Liver (tissue), 9 donors: Measurements from ENCODE around the gene SEMA4B. TPM values are rescaled to one million over a fixed set of nuclear protein-coding genes. Genes with fewer than 3 reads are reported as not detected.

Experiments
- DNase-seq: peaks from one replicate; pipeline ENCODE4 v3.0.0-alpha.2; 2017; ENCODE audit warnings: low spot score
- H3K27ac ChIP-seq, 2 donors: one replicate each; pipeline ENCODE4 v1.7.0; 2013; ENCODE audit warnings: inconsistent platforms in 2 of 2, low read length in 2 of 2, control low read depth in 1 of 2, low read depth in 1 of 2, mild to moderate bottlenecking in 1 of 2
- H3K27me3 ChIP-seq, 4 donors: one replicate each; pipeline versions ENCODE4 v1.6.1 to v1.7.0; 2013; ENCODE audit warnings: low read length in 3 of 4, inconsistent platforms in 1 of 4, mild to moderate bottlenecking in 1 of 4, moderate library complexity in 1 of 4; ENCODE audit not compliant: control insufficient read depth in 4 of 4, insufficient read depth in 4 of 4
- H3K36me3 ChIP-seq, 4 donors: one replicate each; pipeline versions ENCODE4 v1.6.1 to v1.7.0; 2013; ENCODE audit warnings: low read length in 3 of 4, mild to moderate bottlenecking in 3 of 4, low read depth in 1 of 4, moderate library complexity in 1 of 4; ENCODE audit not compliant: control insufficient read depth in 4 of 4, insufficient read depth in 3 of 4
- H3K4me1 ChIP-seq, 4 donors: one replicate each; pipeline versions ENCODE4 v1.6.1 to v1.7.0; 2013; ENCODE audit warnings: low read length in 3 of 4, mild to moderate bottlenecking in 3 of 4, moderate library complexity in 1 of 4; ENCODE audit not compliant: control insufficient read depth in 4 of 4, insufficient read depth in 4 of 4
- H3K4me3 ChIP-seq, 3 donors: one replicate each; pipeline versions ENCODE4 v1.6.1 to v1.7.0; 2013; ENCODE audit warnings: low read length in 3 of 3, control low read depth in 1 of 3, low read depth in 1 of 3, mild to moderate bottlenecking in 1 of 3
- H3K9ac ChIP-seq, 2 donors: one replicate each; pipeline ENCODE4 v1.7.0; 2013; ENCODE audit warnings: low read length in 2 of 2, mild to moderate bottlenecking in 2 of 2, moderate library complexity in 2 of 2, control low read depth in 1 of 2, low read depth in 1 of 2
- H3K9me3 ChIP-seq, 4 donors: one replicate each; pipeline versions ENCODE4 v1.6.1 to v1.7.0; 2013; ENCODE audit warnings: low read length in 3 of 4; ENCODE audit not compliant: control insufficient read depth in 4 of 4
- EGR1 ChIP-seq, 2 donors: IDR thresholded peaks; 2 replicates each; pipeline ENCODE4 v1.6.1; 2016 to 2018; ENCODE audit warnings: antibody characterized with exemption in 2 of 2, low read depth in 2 of 2
- FOXA1 ChIP-seq: IDR thresholded peaks from 2 replicates; pipeline ENCODE4 v1.6.1; 2016; ENCODE audit warnings: antibody characterized with exemption
- FOXA2 ChIP-seq: IDR thresholded peaks from 2 replicates; pipeline ENCODE4 v1.6.1; 2016; ENCODE audit warnings: antibody characterized with exemption
- GABPA ChIP-seq, 2 donors: IDR thresholded peaks in 1 of 2; conservative IDR thresholded peaks in 1 of 2; 2 replicates each; pipeline ENCODE4 v1.6.1; 2016; ENCODE audit warnings: antibody characterized with exemption in 2 of 2, mild to moderate bottlenecking in 1 of 2, moderate library complexity in 1 of 2
- HNF4A ChIP-seq, 2 donors: conservative IDR thresholded peaks; 2 replicates each; pipeline ENCODE4 v1.6.1; 2016; ENCODE audit warnings: antibody characterized with exemption in 2 of 2, mild to moderate bottlenecking in 2 of 2
- HNF4G ChIP-seq: IDR thresholded peaks from 2 replicates; pipeline ENCODE4 v1.6.1; 2016; ENCODE audit warnings: antibody characterized with exemption
- JUND ChIP-seq, 2 donors: IDR thresholded peaks; 2 replicates each; pipeline ENCODE4 v1.6.1; 2016; ENCODE audit warnings: antibody characterized with exemption in 2 of 2
- NR2F2 ChIP-seq: IDR thresholded peaks from 2 replicates; pipeline ENCODE4 v1.6.1; 2016; ENCODE audit warnings: antibody characterized with exemption
- RAD21 ChIP-seq, 2 donors: IDR thresholded peaks; 2 replicates each; pipeline ENCODE4 v1.6.1; 2016; ENCODE audit warnings: antibody characterized with exemption in 2 of 2, mild to moderate bottlenecking in 2 of 2
- RXRA ChIP-seq, 2 donors: IDR thresholded peaks; 2 replicates each; pipeline ENCODE4 v1.6.1; 2017 to 2018; ENCODE audit warnings: antibody characterized with exemption in 2 of 2, mild to moderate bottlenecking in 1 of 2
- SP1 ChIP-seq: IDR thresholded peaks from 2 replicates; pipeline ENCODE4 v1.6.1; 2018; ENCODE audit warnings: antibody characterized with exemption, mild to moderate bottlenecking
- TAF1 ChIP-seq: conservative IDR thresholded peaks from 2 replicates; pipeline ENCODE4 v1.6.1; 2016; ENCODE audit warnings: antibody characterized with exemption, mild to moderate bottlenecking
- YY1 ChIP-seq: IDR thresholded peaks from 2 replicates; pipeline ENCODE4 v1.6.1; 2016; ENCODE audit warnings: antibody characterized with exemption, mild to moderate bottlenecking
- WGBS: extraction: QIAGEN DNeasy Blood & Tissue Kit; methylation state at CpG from one replicate; pipeline ENCODE4 v1.1.7; 2013; 5-methylcytosine and 5-hydroxymethylcytosine counted together
- polyA plus RNA-seq, 2 donors: library from polyadenylated mRNA; stranded (reverse) in 1 of 2; unstranded in 1 of 2; fragments of 200-250 nt in 1 of 2; fragments of >200 nt in 1 of 2; fragmentation: Nextera tagmentation in 1 of 2; extraction: Ambion mirVana in 1 of 2; gene quantifications; one replicate each; pipeline versions ENCODE4 v1.2.1 to v1.2.3, GENCODE V29; 2013 to 2015
- total RNA-seq, 2 donors: library from RNA; depleted of rRNA; stranded (reverse); fragments of >200 nt; gene quantifications; one replicate each; pipeline ENCODE4 v1.2.3, GENCODE V29; 2014
- TF ChIP-seq, protein P1 (sequence below): IDR thresholded peaks from 2 replicates; pipeline ENCODE4 v1.6.1; 2016; ENCODE audit warnings: antibody characterized with exemption
- TF ChIP-seq, protein P2 (sequence below): IDR thresholded peaks from 2 replicates; pipeline ENCODE4 v1.6.1; 2016; ENCODE audit warnings: antibody characterized with exemption
- TF ChIP-seq, protein P3 (sequence below): IDR thresholded peaks from 2 replicates; pipeline ENCODE4 v1.6.1; 2016; ENCODE audit warnings: antibody characterized with exemption
- TF ChIP-seq, protein P4 (sequence below): IDR thresholded peaks from 2 replicates; pipeline ENCODE4 v1.6.1; 2016; ENCODE audit warnings: antibody characterized with exemption, mild to moderate bottlenecking
- TF ChIP-seq, protein P5 (sequence below): fragments of 150-350 bp; IDR thresholded peaks from 2 replicates; pipeline ENCODE4 v1.5.1; 2017; ENCODE audit warnings: improper control_type of control experiment, low read depth, low read length; ENCODE audit not compliant: missing input control
- donor health status: healthy.
- donor health status: healthy.
- donor health status: healthy.
- donor health status: healthy.
- donor health status: healthy.

Gene SEMA4B
- total and polyA plus RNA-seq, 4 donors: 14.3 to 52.2 (median 27.0) TPM

DNA sequence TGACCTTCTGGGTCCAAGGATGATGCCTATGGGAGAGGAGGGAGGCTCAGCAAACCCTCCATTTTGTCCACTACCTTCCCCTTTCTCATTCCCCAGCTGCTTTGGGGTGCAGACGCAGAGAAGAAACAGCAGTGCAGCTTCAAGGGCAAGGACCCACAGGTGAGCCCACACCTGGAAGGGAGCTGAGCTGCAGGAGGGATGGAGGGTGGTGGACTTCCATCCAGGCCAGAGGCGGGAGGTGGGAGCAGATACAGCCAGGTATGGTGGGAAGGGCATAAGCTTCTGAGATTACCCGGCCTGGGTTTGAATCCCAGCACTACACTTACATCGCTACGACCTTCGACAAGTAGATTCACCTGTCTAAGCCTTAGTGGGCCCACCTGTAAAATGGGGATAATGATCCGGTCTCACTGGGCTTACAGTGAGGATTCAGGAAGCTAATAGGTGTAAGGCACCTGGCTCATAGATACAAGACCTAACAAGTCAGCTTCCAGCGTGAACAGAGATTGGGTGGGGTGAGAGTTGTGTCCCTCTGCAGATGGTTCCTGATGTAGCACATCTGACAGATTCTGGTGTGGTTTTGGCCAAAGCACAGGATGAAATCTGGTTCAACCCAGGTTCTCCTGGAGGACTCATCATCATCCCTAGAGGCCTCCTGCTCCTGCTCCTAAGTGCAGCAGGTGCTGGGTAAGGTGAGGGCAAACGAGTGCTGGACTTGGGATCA is 16.7 kb downstream of the SEMA4B start:
- peaks cover 0 to 15% (median 8%) of the 10 kb centered on the region in 4 donors for H3K36me3 ChIP-seq
- peaks cover 0 to 21% (median 16%) of the 10 kb centered on the region in 4 donors for H3K4me1 ChIP-seq
- H3K9ac ChIP-seq: no peak overlapping the region
- DNase-seq: no peak
- 88% methylated on average over 9 of the region's 9 CpGs for WGBS
- no peaks in the 10 kb centered on the region for H3K9me3 ChIP-seq
- H3K4me3 ChIP-seq: no peak overlapping the region
- TF ChIP-seq JUND (IDR thresholded peaks at IDR 0.05) (no peak), FOXA1 (no peak), SP1 (no peak), YY1 (no peak), TAF1 (no peak), NR2F2 (no peak), EGR1 (IDR thresholded peaks at IDR 0.05; ENCODE audit: low read depth in 2 of 2) (no peak), RXRA (IDR thresholded peaks at IDR 0.05) (no peak), HNF4A (conservative IDR thresholded peaks at IDR 0.05) (no peak), HNF4G (no peak), FOXA2 (no peak), RAD21 (IDR thresholded peaks at IDR 0.05) (no peak), GABPA (IDR thresholded peaks at IDR 0.05 in 1 of 2, conservative IDR thresholded peaks at IDR 0.05 in 1 of 2) (no peak)
- TF ChIP-seq, protein P1, sequence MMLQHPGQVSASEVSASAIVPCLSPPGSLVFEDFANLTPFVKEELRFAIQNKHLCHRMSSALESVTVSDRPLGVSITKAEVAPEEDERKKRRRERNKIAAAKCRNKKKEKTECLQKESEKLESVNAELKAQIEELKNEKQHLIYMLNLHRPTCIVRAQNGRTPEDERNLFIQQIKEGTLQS: no peak
- TF ChIP-seq, protein P2, sequence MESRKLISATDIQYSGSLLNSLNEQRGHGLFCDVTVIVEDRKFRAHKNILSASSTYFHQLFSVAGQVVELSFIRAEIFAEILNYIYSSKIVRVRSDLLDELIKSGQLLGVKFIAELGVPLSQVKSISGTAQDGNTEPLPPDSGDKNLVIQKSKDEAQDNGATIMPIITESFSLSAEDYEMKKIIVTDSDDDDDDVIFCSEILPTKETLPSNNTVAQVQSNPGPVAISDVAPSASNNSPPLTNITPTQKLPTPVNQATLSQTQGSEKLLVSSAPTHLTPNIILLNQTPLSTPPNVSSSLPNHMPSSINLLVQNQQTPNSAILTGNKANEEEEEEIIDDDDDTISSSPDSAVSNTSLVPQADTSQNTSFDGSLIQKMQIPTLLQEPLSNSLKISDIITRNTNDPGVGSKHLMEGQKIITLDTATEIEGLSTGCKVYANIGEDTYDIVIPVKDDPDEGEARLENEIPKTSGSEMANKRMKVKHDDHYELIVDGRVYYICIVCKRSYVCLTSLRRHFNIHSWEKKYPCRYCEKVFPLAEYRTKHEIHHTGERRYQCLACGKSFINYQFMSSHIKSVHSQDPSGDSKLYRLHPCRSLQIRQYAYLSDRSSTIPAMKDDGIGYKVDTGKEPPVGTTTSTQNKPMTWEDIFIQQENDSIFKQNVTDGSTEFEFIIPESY: no peak
- TF ChIP-seq, protein P3, sequence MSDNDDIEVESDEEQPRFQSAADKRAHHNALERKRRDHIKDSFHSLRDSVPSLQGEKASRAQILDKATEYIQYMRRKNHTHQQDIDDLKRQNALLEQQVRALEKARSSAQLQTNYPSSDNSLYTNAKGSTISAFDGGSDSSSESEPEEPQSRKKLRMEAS: no peak
- TF ChIP-seq, protein P4, sequence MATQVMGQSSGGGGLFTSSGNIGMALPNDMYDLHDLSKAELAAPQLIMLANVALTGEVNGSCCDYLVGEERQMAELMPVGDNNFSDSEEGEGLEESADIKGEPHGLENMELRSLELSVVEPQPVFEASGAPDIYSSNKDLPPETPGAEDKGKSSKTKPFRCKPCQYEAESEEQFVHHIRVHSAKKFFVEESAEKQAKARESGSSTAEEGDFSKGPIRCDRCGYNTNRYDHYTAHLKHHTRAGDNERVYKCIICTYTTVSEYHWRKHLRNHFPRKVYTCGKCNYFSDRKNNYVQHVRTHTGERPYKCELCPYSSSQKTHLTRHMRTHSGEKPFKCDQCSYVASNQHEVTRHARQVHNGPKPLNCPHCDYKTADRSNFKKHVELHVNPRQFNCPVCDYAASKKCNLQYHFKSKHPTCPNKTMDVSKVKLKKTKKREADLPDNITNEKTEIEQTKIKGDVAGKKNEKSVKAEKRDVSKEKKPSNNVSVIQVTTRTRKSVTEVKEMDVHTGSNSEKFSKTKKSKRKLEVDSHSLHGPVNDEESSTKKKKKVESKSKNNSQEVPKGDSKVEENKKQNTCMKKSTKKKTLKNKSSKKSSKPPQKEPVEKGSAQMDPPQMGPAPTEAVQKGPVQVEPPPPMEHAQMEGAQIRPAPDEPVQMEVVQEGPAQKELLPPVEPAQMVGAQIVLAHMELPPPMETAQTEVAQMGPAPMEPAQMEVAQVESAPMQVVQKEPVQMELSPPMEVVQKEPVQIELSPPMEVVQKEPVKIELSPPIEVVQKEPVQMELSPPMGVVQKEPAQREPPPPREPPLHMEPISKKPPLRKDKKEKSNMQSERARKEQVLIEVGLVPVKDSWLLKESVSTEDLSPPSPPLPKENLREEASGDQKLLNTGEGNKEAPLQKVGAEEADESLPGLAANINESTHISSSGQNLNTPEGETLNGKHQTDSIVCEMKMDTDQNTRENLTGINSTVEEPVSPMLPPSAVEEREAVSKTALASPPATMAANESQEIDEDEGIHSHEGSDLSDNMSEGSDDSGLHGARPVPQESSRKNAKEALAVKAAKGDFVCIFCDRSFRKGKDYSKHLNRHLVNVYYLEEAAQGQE: no peak
- TF ChIP-seq, protein P5, sequence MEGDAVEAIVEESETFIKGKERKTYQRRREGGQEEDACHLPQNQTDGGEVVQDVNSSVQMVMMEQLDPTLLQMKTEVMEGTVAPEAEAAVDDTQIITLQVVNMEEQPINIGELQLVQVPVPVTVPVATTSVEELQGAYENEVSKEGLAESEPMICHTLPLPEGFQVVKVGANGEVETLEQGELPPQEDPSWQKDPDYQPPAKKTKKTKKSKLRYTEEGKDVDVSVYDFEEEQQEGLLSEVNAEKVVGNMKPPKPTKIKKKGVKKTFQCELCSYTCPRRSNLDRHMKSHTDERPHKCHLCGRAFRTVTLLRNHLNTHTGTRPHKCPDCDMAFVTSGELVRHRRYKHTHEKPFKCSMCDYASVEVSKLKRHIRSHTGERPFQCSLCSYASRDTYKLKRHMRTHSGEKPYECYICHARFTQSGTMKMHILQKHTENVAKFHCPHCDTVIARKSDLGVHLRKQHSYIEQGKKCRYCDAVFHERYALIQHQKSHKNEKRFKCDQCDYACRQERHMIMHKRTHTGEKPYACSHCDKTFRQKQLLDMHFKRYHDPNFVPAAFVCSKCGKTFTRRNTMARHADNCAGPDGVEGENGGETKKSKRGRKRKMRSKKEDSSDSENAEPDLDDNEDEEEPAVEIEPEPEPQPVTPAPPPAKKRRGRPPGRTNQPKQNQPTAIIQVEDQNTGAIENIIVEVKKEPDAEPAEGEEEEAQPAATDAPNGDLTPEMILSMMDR: no peak
- H3K27me3 ChIP-seq: no peaks in the 10 kb centered on the region
- no peak overlapping the region for H3K27ac ChIP-seq
